ENCODE data around the gene RPS19. TPM values are rescaled to one million over a fixed set of nuclear protein-coding genes. Genes with fewer than 3 reads are reported as not detected.

The RPS19 gene
- total RNA-seq, 1 experiment from 2014 or later = 3,020 TPM

DNA sequence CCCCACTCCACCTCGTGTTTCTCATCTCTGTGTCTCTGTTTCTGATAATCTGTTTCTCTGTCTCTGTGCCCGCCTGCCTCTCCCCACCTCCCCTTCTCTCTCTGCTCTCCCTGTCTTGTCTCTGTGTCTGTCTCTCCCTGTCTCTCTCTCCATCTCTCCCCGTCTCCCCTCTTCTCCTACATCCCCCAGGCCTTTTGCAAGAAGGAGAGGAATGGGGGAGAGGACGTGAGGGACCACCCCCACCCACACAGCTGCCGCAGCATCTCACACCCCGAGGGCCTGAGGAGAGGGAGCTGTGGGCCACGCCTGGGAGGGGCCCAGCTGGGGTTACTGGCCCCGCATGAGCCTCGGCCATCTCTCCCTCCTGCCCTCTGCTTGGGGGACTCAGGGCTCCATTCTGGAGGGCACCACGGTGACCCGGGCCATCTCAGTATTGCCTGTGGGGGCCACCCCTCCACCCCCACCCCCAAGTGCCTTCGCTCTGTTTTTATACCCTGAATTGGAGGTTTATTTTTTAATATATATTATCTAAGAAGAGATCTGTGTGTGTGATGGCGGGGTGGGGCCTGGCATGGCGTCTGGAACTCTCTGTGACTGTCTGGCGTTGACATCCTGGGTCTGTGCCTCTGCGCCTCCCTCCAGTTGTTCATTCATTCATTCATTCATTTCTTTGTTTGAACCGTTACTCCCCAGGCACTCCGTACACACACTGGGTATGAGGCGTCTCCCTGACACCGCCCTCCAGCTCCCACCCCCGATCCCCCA is 47.0 kb downstream of the RPS19 start:
- RAD21 ChIA-PET (ENCODE audit: low non-redundant PET in 1 of 2, low total read pairs in 2 of 2, uncharacterized antibody in 2 of 2, unreplicated experiment in 2 of 2) = no interaction called here
- TF ChIP-seq, protein P1, sequence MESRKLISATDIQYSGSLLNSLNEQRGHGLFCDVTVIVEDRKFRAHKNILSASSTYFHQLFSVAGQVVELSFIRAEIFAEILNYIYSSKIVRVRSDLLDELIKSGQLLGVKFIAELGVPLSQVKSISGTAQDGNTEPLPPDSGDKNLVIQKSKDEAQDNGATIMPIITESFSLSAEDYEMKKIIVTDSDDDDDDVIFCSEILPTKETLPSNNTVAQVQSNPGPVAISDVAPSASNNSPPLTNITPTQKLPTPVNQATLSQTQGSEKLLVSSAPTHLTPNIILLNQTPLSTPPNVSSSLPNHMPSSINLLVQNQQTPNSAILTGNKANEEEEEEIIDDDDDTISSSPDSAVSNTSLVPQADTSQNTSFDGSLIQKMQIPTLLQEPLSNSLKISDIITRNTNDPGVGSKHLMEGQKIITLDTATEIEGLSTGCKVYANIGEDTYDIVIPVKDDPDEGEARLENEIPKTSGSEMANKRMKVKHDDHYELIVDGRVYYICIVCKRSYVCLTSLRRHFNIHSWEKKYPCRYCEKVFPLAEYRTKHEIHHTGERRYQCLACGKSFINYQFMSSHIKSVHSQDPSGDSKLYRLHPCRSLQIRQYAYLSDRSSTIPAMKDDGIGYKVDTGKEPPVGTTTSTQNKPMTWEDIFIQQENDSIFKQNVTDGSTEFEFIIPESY (IDR thresholded peaks at IDR 0.05; ENCODE audit: extremely low read depth, insufficient replicate concordance, low read length) = no peak
- TF ChIP-seq EGR1 (IDR thresholded peaks at IDR 0.05; ENCODE audit: low read depth) (no peak), EZH2phosphoT487 (IDR thresholded peaks at IDR 0.05; ENCODE audit: borderline replicate concordance) (no peak), ZFX (IDR thresholded peaks at IDR 0.05) (no peak), CBX3 (IDR thresholded peaks at IDR 0.05; ENCODE audit: low read depth) (no peak)
- H3K9ac ChIP-seq (ENCODE audit: low read length) = no peak overlapping the region
- H4K20me1 ChIP-seq (ENCODE audit: insufficient read depth) = no peaks in the 10 kb centered on the region
- H3K36me3 ChIP-seq (ENCODE audit: control insufficient read depth in 1 of 2, insufficient read depth in 2 of 2, low read length in 2 of 2) = peaks cover 23 to 29% of the 10 kb centered on the region in 2 experiments; a peak in 3 of 4 replicates
- no peak overlapping the region for H3K4me2 ChIP-seq (ENCODE audit: low read length)
- no peaks in the 10 kb centered on the region for H3K27me3 ChIP-seq (ENCODE audit: insufficient read depth, low read length)
- DNase-seq (ENCODE audit: low read depth, low spot score) (no peak), ATAC-seq (no peak)
- no peak overlapping the region for H2AFZ ChIP-seq (ENCODE audit: low read depth, low read length, poor library complexity, severe bottlenecking)
- CTCF ChIA-PET = no interaction called here
- no peak overlapping the region for H3K27ac ChIP-seq (ENCODE audit: low read depth, low read length)
- peaks cover 0 to 6% of the 10 kb centered on the region in 2 experiments; a peak in 1 of 4 replicates for H3K4me1 ChIP-seq (ENCODE audit: control insufficient read depth in 1 of 2, insufficient read depth in 2 of 2, low read length in 2 of 2)
- POLR2A ChIA-PET = no interaction called here
- BruUV-seq (replicated peaks) = no TSS peak
- no peaks in the 10 kb centered on the region for H3K9me2 ChIP-seq (ENCODE audit: insufficient read depth)
- no peak overlapping the region for H3K4me3 ChIP-seq (replicated peaks in 1 of 2; ENCODE audit: low read depth in 1 of 2, low read length in 2 of 2)
- H3K9me3 ChIP-seq (ENCODE audit: control insufficient read depth in 1 of 2, insufficient read depth in 1 of 2, low read depth in 1 of 2, low read length in 2 of 2) = no peaks in the 10 kb centered on the region
- intact Hi-C loops (cut with micrococcal nuclease) = no loop called here
- no peaks in the 10 kb centered on the region for H3K79me2 ChIP-seq (ENCODE audit: insufficient read depth, low read length)

DNA sequence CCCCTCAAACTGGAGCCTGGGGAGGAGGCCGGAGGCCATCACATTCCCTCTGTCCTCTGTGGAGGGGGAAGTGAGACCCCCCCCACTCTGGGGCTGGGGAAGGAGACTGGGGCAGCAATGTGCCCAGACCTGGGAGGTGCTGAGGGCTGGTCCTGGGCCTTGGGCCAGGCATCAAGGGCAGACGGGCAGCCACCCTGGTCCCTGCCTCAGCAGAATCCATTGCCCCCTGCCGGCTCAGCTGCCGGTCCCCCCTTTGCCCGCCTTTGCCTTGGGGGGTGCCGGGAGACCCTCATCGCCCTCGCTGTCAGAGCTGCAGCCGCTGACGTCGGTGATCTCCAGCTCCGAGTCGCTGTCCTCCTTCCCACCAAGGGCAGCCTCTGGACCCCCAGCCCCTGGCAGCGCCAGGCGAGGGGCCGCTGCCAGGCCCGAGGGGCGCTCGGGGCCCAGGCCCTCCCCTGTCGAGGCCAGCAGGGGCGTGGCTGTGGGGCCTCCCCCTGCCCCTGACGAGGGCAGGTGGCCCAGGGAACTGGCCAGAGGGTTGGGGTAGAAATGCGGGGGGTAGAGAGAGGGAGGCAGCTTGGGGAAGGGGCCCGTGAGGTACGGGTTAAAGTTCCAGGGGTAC is 48.0 kb downstream of the RPS19 start:
- DNase-seq (ENCODE audit: low read depth, low spot score) = no peak
- RAD21 ChIA-PET (ENCODE audit: low non-redundant PET in 1 of 2, low total read pairs in 2 of 2, uncharacterized antibody in 2 of 2, unreplicated experiment in 2 of 2) = no interaction called here
- CTCF ChIA-PET = no interaction called here
- Histone ChIP-seq H2AFZ (ENCODE audit: low read depth, low read length, poor library complexity, severe bottlenecking) (no peak overlapping the region), H3K4me1 (ENCODE audit: control insufficient read depth in 1 of 2, insufficient read depth in 2 of 2, low read length in 2 of 2) (peaks cover 0 to 6% of the 10 kb centered on the region in 2 experiments; a peak in 1 of 4 replicates), H3K9me3 (ENCODE audit: control insufficient read depth in 1 of 2, insufficient read depth in 1 of 2, low read depth in 1 of 2, low read length in 2 of 2) (no peaks in the 10 kb centered on the region), H3K27me3 (ENCODE audit: insufficient read depth, low read length) (no peaks in the 10 kb centered on the region), H3K4me2 (ENCODE audit: low read length) (no peak overlapping the region), H3K27ac (ENCODE audit: low read depth, low read length) (no peak overlapping the region), H3K36me3 (ENCODE audit: control insufficient read depth in 1 of 2, insufficient read depth in 2 of 2, low read length in 2 of 2) (peaks cover 16 to 20% of the 10 kb centered on the region in 2 experiments; a peak in 3 of 4 replicates), H3K9me2 (ENCODE audit: insufficient read depth) (no peaks in the 10 kb centered on the region), H4K20me1 (ENCODE audit: insufficient read depth) (no peaks in the 10 kb centered on the region), H3K79me2 (ENCODE audit: insufficient read depth, low read length) (no peaks in the 10 kb centered on the region), H3K4me3 (replicated peaks in 1 of 2; ENCODE audit: low read depth in 1 of 2, low read length in 2 of 2) (no peak overlapping the region), H3K9ac (ENCODE audit: low read length) (no peak overlapping the region)
- intact Hi-C loops (cut with micrococcal nuclease) = no loop called here
- BruUV-seq (replicated peaks) = no TSS peak
- no peak for ATAC-seq
- POLR2A ChIA-PET = no interaction called here
- TF ChIP-seq TCF7L2 (IDR thresholded peaks at IDR 0.05; ENCODE audit: borderline replicate concordance, extremely low read depth, insufficient read depth, insufficient read length) = no peak
- no peak for TF ChIP-seq POLR2AphosphoS5 (IDR thresholded peaks at IDR 0.05; ENCODE audit: low read depth, low read length)
- TF ChIP-seq SRF (IDR thresholded peaks at IDR 0.05; ENCODE audit: low read depth) = no peak
- TF ChIP-seq RAD21 (IDR thresholded peaks at IDR 0.05; ENCODE audit: low read depth) = no peak
- TF ChIP-seq FOSL1 (IDR thresholded peaks at IDR 0.05; ENCODE audit: low read depth) = no peak
- TF ChIP-seq, protein P2, sequence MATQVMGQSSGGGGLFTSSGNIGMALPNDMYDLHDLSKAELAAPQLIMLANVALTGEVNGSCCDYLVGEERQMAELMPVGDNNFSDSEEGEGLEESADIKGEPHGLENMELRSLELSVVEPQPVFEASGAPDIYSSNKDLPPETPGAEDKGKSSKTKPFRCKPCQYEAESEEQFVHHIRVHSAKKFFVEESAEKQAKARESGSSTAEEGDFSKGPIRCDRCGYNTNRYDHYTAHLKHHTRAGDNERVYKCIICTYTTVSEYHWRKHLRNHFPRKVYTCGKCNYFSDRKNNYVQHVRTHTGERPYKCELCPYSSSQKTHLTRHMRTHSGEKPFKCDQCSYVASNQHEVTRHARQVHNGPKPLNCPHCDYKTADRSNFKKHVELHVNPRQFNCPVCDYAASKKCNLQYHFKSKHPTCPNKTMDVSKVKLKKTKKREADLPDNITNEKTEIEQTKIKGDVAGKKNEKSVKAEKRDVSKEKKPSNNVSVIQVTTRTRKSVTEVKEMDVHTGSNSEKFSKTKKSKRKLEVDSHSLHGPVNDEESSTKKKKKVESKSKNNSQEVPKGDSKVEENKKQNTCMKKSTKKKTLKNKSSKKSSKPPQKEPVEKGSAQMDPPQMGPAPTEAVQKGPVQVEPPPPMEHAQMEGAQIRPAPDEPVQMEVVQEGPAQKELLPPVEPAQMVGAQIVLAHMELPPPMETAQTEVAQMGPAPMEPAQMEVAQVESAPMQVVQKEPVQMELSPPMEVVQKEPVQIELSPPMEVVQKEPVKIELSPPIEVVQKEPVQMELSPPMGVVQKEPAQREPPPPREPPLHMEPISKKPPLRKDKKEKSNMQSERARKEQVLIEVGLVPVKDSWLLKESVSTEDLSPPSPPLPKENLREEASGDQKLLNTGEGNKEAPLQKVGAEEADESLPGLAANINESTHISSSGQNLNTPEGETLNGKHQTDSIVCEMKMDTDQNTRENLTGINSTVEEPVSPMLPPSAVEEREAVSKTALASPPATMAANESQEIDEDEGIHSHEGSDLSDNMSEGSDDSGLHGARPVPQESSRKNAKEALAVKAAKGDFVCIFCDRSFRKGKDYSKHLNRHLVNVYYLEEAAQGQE (IDR thresholded peaks at IDR 0.05; ENCODE audit: low read depth) = no peak
- no peak for TF ChIP-seq JUND (IDR thresholded peaks at IDR 0.05)
- TF ChIP-seq ZFX (IDR thresholded peaks at IDR 0.05) = no peak
- TF ChIP-seq EZH2 (IDR thresholded peaks at IDR 0.05) = no peak
- no peak for TF ChIP-seq POLR2A (IDR thresholded peaks at IDR 0.05; ENCODE audit: borderline replicate concordance, extremely low read depth, insufficient read depth, insufficient read length)

All from HCT116 (cell line).